Body of pancreas (tissue), 4 donors: Measurements from ENCODE around the gene TPP1.

Experiments used
- CTCF ChIP-seq, 7 experiments: fragments of 450-650 bp in 4 of 7; fragments of 200-600 bp in 3 of 7; sonication (generic) in 3 of 7; IDR thresholded peaks; one replicate each; pipeline ENCODE4 v1.5.1; 2016 to 2019; ENCODE audit warnings: antibody characterized with exemption in 7 of 7
- POLR2A ChIP-seq, 3 donors: fragments of 450-650 bp; IDR thresholded peaks; one replicate each; pipeline ENCODE4 v1.6.1; 2016; ENCODE audit warnings: antibody characterized with exemption in 3 of 3, mild to moderate bottlenecking in 2 of 3

GRCh38 chr11:6656936-6657335 lies 37.7 kb upstream of the TPP1 start:
- no peak for TF ChIP-seq CTCF (IDR thresholded peaks at IDR 0.05)
- no peak for TF ChIP-seq POLR2A (IDR thresholded peaks at IDR 0.05)
